GM12873 (cell line): Measurements from ENCODE around the gene FCN2.

Experiments used
- TF ChIP-seq, protein P1 (sequence below): IDR thresholded peaks from 2 replicates; pipeline ENCODE4 v1.5.1; 2012; ENCODE audit warnings: low read depth, mild to moderate bottlenecking, moderate library complexity, low read length, control low read depth; ENCODE audit not compliant: insufficient read depth; ENCODE audit errors: missing control alignments

Gene FCN2

GRCh38 chr9:134855231-134855899, 25.2 kb upstream of the FCN2 start:
- TF ChIP-seq, protein P1, sequence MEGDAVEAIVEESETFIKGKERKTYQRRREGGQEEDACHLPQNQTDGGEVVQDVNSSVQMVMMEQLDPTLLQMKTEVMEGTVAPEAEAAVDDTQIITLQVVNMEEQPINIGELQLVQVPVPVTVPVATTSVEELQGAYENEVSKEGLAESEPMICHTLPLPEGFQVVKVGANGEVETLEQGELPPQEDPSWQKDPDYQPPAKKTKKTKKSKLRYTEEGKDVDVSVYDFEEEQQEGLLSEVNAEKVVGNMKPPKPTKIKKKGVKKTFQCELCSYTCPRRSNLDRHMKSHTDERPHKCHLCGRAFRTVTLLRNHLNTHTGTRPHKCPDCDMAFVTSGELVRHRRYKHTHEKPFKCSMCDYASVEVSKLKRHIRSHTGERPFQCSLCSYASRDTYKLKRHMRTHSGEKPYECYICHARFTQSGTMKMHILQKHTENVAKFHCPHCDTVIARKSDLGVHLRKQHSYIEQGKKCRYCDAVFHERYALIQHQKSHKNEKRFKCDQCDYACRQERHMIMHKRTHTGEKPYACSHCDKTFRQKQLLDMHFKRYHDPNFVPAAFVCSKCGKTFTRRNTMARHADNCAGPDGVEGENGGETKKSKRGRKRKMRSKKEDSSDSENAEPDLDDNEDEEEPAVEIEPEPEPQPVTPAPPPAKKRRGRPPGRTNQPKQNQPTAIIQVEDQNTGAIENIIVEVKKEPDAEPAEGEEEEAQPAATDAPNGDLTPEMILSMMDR = no peak

DNA sequence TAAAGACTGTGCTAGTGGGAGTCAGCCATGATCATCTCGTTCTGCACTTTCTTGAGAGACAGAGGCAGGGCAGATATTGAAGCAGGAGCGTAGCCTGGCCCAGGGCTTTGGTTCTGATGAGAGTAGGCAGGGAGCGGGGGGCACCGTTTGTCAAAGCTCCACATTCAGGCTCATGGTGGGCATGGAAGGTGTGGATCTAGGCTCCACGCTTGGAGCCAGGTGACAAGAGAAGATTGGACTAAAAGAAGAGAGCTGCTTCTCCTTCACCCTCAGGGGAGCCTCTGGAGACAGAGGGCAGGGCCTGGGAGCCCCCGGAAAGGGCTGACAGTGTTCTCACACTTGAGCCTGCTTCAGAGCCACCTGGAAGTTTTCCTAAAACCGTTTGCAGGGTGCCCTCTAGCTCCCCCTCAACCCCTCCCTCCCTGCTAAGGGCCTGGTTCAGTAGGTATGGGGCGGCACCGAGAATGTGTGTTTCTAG, 24.7 kb upstream of the FCN2 start:
- TF ChIP-seq, protein P1 = no peak

DNA sequence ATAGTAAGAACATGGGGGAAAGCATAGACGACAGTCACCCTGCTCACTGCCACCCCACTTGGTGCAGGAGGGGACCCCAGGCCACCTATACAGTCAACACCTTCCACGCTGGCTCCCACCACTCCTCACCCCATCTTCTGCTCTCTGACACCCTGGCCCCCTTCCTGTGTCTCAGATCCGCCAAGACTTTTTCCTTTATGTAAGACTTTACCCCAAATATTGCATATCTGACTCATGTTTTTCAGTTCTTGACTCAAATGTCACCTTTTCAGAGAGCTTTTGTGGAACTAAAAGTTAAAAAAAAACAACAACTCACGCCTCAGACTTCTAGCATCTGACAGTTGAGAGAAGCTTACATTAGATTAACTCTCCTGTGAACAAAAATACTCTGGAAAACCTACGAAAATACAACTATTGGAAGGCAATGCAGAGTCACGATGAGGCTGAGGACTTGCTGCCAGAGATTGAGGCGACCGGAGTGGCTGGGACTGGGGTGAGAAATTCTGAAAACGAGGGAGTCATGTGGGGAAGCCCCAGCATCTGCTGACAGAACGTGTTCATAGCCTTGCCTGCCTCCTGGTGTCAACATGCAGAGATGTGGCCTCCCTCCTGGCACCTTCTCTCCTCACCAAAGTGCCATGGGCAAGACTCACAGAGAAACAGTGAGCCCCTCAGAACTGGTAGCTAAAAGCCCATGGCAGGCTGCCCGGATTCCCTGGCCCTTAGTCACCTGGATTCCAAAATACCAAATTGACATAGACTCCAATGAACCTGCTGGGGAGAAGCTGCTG, 22.4 kb upstream of the FCN2 start:
- TF ChIP-seq, protein P1 = peak; percentile 68

DNA sequence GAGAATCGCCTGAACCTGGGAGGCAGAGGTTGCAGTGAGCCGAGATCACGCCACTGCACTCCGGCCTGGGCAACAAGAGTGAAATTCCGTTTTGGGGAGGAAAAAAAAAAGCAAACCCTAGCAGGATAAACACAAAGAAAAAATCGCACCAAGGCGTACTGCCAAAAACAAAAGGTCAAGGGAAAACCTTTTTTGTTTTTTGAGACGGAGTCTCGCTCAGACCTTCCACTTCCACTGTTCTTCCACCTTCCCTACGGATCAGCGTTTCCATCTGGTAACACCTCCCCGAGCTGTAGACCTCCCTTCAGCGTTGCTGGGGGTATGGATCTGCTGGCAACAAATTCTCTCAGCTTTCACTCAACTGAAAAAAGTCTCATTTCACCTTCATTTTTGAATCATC, 20.1 kb upstream of the FCN2 start:
- TF ChIP-seq, protein P1 = no peak

DNA sequence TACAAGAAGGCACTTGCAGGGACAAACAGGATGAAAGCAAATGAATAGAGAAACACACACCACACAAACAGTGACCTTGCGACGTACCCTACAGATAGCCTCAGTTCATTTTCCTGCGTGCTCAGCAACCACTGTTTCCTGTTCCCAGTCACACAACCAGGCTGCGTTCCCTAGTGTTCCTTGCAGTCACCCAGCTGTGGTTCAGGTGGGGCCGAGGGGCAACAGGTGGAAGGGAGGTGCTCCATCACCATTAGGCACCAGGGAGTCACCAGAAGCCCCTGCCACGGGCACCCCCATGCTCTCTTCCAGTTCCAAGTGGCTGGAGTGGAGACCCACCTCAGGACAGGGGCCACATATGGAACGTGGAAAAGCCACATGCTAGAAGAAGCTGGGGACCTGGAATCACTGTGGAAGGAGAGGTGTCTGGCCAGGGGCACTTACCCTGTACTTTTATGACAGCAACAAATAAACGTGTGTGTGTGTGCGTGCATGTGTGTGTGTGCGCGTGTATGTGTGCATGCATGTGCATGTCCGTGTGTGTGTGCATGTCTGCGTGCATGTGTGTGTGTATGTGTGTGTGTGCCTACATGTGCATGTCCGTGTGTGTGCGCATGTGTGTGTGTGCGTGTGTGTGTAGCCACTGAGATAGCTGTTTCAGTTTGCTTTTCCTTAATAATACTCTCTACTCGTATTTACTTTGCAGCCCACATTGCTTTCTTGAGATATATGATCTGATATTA, 18.8 kb upstream of the FCN2 start:
- TF ChIP-seq, protein P1 = no peak

DNA sequence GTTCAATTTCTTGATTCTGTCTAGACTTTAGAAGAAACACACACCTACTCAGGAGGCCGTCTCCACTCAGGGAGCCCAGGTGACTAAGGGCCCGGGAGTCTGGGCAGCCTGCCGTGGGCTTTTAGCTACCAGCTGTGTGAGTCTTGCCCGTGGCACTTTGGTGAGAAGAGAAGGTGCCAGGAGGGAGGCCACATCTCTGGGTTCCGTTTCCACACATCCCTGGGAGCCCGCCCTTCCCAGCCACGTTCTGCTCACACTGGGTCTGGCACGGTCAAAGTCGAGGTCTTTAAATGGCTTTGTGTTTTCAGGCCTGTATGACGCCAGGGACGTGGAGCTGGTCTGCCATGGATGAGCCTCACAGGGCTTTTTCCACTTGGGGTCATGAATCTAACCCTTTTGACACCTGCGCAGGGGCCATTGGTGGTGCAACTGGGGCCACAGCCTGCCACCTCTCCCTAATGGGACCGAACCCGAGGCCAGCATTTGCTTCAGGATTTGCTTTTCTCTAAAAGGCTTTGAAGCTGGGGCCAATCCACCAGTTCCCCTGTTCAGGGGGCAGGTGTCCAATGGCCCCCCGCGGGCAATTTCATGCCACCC, 17.2 kb upstream of the FCN2 start:
- TF ChIP-seq, protein P1 = no peak
